Dermis microvascular lymphatic vessel endothelial cell (primary cell): ENCODE data around the gene HNRNPK. TPM values are rescaled to one million over a fixed set of nuclear protein-coding genes. Genes with fewer than 3 reads are reported as not detected.

Experiments used
- DNase-seq, 2 donors: peaks; one replicate each; pipeline versions ENCODE4 v3.0.0 to v3.0.0-alpha.2; 2010; ENCODE audit warnings: low read depth in 2 of 2
- total RNA-seq: library from RNA; depleted of rRNA; stranded (reverse); fragments of >200 nt; gene quantifications from 2 replicates; pipeline ENCODE4 v1.2.1, GENCODE V29; 2014

HNRNPK gene
- total RNA-seq: 686 and 723 TPM in 2 replicates

- DNase-seq: peak; percentile 97 to 99
Measured at GRCh38 chr9:83979812-83980394, at the start of gene HNRNPK. HNRNPK (minus strand) TSS chr9:83980215; CDS start chr9:83978252, 1,963 bp downstream.

- DNase-seq: no peak
Measured at GRCh38 chr9:84027201-84027600, 47.2 kb upstream of the HNRNPK start.

- DNase-seq: no peak
Measured at GRCh38 chr9:84024041-84024575, 44.1 kb upstream of the HNRNPK start.

- no peak for DNase-seq
Measured at GRCh38 chr9:84007662-84008061, 27.6 kb upstream of the HNRNPK start.

GRCh38 chr9:84003246-84003645 is 23.2 kb upstream of the HNRNPK start:
- no peak for DNase-seq

GRCh38 chr9:84002344-84002743 is 22.3 kb upstream of the HNRNPK start:
- peak; percentile 10 to 43 for DNase-seq

- no peak for DNase-seq
Measured at GRCh38 chr9:84001621-84002020, 21.6 kb upstream of the HNRNPK start.

- DNase-seq: no peak
Measured at GRCh38 chr9:84000186-84000585, 20.2 kb upstream of the HNRNPK start.

- no peak for DNase-seq
Measured at GRCh38 chr9:83999141-83999918, 19.3 kb upstream of the HNRNPK start.

GRCh38 chr9:83996126-83996525 is 16.1 kb upstream of the HNRNPK start:
- no peak for DNase-seq

- DNase-seq: no peak
Measured at GRCh38 chr9:83992901-83993300, 12.9 kb upstream of the HNRNPK start.

GRCh38 chr9:83992407-83992806 is 12.4 kb upstream of the HNRNPK start:
- DNase-seq: peak in 1 of 2 donors; percentile 6

GRCh38 chr9:83991355-83991754 is 11.3 kb upstream of the HNRNPK start:
- DNase-seq: no peak

GRCh38 chr9:83988411-83988810 is 8.4 kb upstream of the HNRNPK start:
- DNase-seq: no peak

- no peak for DNase-seq
Measured at GRCh38 chr9:83987402-83987791, 7.4 kb upstream of the HNRNPK start.

GRCh38 chr9:83986765-83987401 is 6.9 kb upstream of the HNRNPK start:
- no peak for DNase-seq

- DNase-seq: no peak
Measured at GRCh38 chr9:83986195-83986594, 6.2 kb upstream of the HNRNPK start.

- peak in 1 of 2 donors; percentile 49 for DNase-seq
Measured at GRCh38 chr9:83981126-83981871, 1.3 kb upstream of the HNRNPK start.

- DNase-seq: peak; percentile 94 to 98
Measured at GRCh38 chr9:83980395-83981125, 545 bp upstream of the HNRNPK start, which contains the start of gene RMI1. RMI1 (plus strand) TSS chr9:83980805; CDS start chr9:84000987, 20,182 bp downstream.

- DNase-seq: peak; percentile 76 to 90
Measured at GRCh38 chr9:83978992-83979811, 813 bp downstream of the HNRNPK start.
